ENCODE data around the gene TBC1D5. TPM values are rescaled to one million over a fixed set of nuclear protein-coding genes. Genes with fewer than 3 reads are reported as not detected.
"Not testable (repeated sequence)": the region's sequence is repeated elsewhere in the genome, so short reads cannot be mapped to it uniquely, and the experiment has no call there.

TBC1D5 gene
- total RNA-seq, 1 donor from 2014 or later, result 67.1 TPM

DNA sequence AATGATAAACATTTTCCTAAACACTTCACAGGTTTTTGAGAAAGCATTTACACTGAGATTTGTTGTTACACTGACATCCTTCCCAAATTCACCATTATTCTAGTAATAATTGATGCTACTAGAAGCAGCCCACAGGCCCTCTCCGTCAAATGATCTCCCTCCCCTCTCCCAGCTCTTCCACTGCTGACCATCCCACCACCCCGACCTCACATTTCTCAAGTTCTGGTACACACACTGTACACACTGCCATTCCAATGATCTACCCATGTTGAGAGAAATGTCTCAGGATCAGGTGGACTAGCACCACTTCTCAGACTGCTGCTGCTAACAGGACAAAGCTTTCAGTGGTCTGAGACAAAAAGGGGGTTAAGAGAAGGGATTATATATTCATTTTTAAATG, 3.5 kb downstream of the TBC1D5 start:
- no peak for FAIRE-seq
- H3K4me3 ChIP-seq (ENCODE audit: low read depth, low read length), result no peak overlapping the region

DNA sequence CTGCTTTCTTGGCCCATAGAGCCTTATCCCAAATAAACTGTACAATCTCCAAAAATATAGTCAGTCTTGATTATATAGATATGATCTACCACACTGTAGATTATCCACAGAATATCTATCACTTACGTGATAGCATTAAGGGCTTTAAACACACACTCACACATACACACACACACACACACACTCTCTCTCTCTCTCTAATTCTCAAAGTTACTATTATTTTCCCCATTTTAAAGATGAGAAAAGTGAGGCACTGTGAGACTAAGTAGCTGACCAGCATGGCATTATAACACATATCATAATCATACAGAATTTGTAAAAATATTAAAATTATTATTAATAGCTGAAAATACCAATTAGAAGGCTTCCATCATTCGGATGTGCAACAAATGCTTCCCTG, 4.2 kb downstream of the TBC1D5 start:
- TF ChIP-seq, protein P1, sequence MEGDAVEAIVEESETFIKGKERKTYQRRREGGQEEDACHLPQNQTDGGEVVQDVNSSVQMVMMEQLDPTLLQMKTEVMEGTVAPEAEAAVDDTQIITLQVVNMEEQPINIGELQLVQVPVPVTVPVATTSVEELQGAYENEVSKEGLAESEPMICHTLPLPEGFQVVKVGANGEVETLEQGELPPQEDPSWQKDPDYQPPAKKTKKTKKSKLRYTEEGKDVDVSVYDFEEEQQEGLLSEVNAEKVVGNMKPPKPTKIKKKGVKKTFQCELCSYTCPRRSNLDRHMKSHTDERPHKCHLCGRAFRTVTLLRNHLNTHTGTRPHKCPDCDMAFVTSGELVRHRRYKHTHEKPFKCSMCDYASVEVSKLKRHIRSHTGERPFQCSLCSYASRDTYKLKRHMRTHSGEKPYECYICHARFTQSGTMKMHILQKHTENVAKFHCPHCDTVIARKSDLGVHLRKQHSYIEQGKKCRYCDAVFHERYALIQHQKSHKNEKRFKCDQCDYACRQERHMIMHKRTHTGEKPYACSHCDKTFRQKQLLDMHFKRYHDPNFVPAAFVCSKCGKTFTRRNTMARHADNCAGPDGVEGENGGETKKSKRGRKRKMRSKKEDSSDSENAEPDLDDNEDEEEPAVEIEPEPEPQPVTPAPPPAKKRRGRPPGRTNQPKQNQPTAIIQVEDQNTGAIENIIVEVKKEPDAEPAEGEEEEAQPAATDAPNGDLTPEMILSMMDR (IDR thresholded peaks at IDR 0.05; ENCODE audit: insufficient read depth, low read length, severe bottlenecking), result no peak
- H3K36me3 ChIP-seq (ENCODE audit: control insufficient read depth, insufficient read depth, low read length), result no peaks in the 10 kb centered on the region
- H3K27me3 ChIP-seq (ENCODE audit: control insufficient read depth, insufficient read depth, low read length), result no peaks in the 10 kb centered on the region
- DNase-seq (ENCODE audit: low read depth) (no peak), FAIRE-seq (no peak)
- H3K4me3 ChIP-seq (ENCODE audit: low read depth, low read length), result no peak overlapping the region

More for the DNA sequence above, 3.5 kb downstream of the TBC1D5 start:
- TF ChIP-seq, protein P1 (IDR thresholded peaks at IDR 0.05; ENCODE audit: insufficient read depth, low read length, severe bottlenecking), result no peak
- no peak for DNase-seq (ENCODE audit: low read depth)
- Histone ChIP-seq H3K27me3 (ENCODE audit: control insufficient read depth, insufficient read depth, low read length) (no peaks in the 10 kb centered on the region), H3K36me3 (ENCODE audit: control insufficient read depth, insufficient read depth, low read length) (no peaks in the 10 kb centered on the region)

DNA sequence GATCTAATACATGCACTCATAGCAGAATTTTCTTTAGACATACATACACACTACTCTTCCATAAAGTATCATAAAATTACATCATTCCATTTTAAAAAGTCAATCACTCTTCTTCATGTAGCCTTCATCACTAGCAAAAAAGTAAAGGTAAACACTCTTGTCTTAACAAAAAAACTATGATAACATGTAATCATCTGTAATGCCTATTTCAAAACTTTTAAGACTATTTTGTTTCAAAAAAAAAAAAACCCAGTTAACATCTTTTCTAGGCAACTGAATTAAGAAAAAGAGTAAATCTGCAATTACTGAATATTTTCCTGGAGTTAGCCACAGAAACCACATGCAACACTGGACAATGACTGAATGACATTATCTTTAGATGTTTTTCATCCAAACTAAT, 4.8 kb downstream of the TBC1D5 start:
- TF ChIP-seq, protein P1 (IDR thresholded peaks at IDR 0.05; ENCODE audit: insufficient read depth, low read length, severe bottlenecking), result no peak
- FAIRE-seq, result no peak
- no peak overlapping the region for H3K4me3 ChIP-seq (ENCODE audit: low read depth, low read length)
- H3K27me3 ChIP-seq (ENCODE audit: control insufficient read depth, insufficient read depth, low read length), result no peaks in the 10 kb centered on the region
- H3K36me3 ChIP-seq (ENCODE audit: control insufficient read depth, insufficient read depth, low read length), result no peaks in the 10 kb centered on the region
- DNase-seq (ENCODE audit: low read depth), result no peak

DNA sequence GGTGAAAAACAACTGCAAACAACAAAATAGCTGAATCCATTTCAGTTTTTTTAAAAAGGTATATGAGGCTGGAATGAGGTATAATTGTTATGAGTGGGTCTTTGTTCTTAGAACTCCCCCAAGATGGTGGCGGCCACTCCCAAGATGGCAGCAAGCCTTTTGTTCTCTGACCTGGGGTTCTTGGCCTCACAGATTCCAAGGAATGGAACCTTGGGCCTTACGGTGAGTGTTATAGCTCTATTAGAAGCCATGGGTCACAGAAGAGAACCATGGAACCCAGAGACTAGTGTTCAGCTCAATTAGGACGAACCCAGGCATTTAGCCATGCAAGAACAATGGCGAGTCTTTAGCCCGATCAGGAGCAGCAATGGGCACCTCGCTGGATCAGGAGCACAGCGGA, 7.1 kb downstream of the TBC1D5 start:
- DNase-seq (ENCODE audit: low read depth); H3K36me3 ChIP-seq (ENCODE audit: control insufficient read depth, insufficient read depth, low read length); FAIRE-seq; H3K27me3 ChIP-seq (ENCODE audit: control insufficient read depth, insufficient read depth, low read length); H3K4me3 ChIP-seq (ENCODE audit: low read depth, low read length): not testable (repeated sequence)

DNA sequence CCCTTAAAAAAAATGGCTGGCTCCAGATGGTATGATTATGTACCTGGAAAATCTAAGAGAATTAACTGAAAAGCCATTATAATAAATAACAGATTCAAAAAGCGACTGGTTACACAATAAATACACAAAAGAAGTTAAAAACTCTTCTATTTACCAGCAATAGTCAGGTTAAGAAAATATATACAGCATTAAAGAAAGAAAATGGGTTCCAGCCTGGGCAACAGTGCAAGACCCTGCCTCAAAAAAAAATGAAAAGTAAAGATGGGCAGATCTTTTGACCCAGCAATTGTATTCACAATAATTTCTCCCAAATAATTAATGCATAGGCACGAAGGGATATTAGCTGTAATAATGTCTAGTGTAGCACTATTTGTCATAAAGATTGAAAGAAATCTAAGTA, 8.7 kb downstream of the TBC1D5 start:
- Histone ChIP-seq H3K27me3 (ENCODE audit: control insufficient read depth, insufficient read depth, low read length) (no peaks in the 10 kb centered on the region), H3K36me3 (ENCODE audit: control insufficient read depth, insufficient read depth, low read length) (no peaks in the 10 kb centered on the region), H3K4me3 (ENCODE audit: low read depth, low read length) (no peak overlapping the region)
- TF ChIP-seq, protein P1 (IDR thresholded peaks at IDR 0.05; ENCODE audit: insufficient read depth, low read length, severe bottlenecking), result no peak
- DNase-seq (ENCODE audit: low read depth) (no peak), FAIRE-seq (no peak)

DNA sequence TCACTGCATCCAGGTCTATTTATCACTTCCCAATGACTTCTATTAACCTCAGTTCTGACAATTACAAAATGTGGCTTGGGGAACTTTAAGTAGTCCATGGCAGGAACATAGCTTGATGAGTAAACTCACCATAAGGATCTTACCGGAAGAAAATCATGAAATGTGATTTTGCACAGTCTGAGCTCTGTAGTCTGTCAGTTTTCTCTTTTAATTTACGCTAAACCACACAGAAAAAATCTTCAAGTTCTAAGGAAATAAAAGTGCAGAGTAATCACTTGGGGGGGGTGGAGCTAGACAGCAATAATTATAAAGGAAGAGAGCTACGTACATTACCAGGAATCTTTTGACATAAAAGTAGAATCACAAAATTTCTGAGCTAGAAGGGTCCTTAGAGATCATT, 9.2 kb downstream of the TBC1D5 start:
- TF ChIP-seq, protein P1 (IDR thresholded peaks at IDR 0.05; ENCODE audit: insufficient read depth, low read length, severe bottlenecking), result no peak
- H3K4me3 ChIP-seq (ENCODE audit: low read depth, low read length), result no peak overlapping the region
- no peaks in the 10 kb centered on the region for H3K36me3 ChIP-seq (ENCODE audit: control insufficient read depth, insufficient read depth, low read length)
- no peak for DNase-seq (ENCODE audit: low read depth)
- H3K27me3 ChIP-seq (ENCODE audit: control insufficient read depth, insufficient read depth, low read length), result no peaks in the 10 kb centered on the region
- FAIRE-seq, result no peak

All from bronchial epithelial cell (primary cell).